Activated CD4-positive, CD25-positive, alpha-beta regulatory T cell (primary cell): Measurements from ENCODE around the gene SLC6A12.
"Not testable (repeated sequence)": the region's sequence is repeated elsewhere in the genome, so short reads cannot be mapped to it uniquely, and the experiment has no call there.

Source experiments
- DNase-seq, 4 experiments: peaks; one replicate each; lab custom pipeline; 2025; lab: John Stamatoyannopoulos, UW

The SLC6A12 gene

GRCh38 chr12:217029-217428, 3.1 kb upstream of the SLC6A12 start:
- not testable (repeated sequence) for DNase-seq

- no peak for DNase-seq
Measured at GRCh38 chr12:215116-215515, 1.2 kb upstream of the SLC6A12 start.

- no peak for DNase-seq
Measured at GRCh38 chr12:213527-213932, 427 bp downstream of the SLC6A12 start.

- DNase-seq, result no peak
Measured at GRCh38 chr12:212715-213526, 1.0 kb downstream of the SLC6A12 start.

- DNase-seq, result no peak
Measured at GRCh38 chr12:212415-212714, 1.6 kb downstream of the SLC6A12 start.

DNA sequence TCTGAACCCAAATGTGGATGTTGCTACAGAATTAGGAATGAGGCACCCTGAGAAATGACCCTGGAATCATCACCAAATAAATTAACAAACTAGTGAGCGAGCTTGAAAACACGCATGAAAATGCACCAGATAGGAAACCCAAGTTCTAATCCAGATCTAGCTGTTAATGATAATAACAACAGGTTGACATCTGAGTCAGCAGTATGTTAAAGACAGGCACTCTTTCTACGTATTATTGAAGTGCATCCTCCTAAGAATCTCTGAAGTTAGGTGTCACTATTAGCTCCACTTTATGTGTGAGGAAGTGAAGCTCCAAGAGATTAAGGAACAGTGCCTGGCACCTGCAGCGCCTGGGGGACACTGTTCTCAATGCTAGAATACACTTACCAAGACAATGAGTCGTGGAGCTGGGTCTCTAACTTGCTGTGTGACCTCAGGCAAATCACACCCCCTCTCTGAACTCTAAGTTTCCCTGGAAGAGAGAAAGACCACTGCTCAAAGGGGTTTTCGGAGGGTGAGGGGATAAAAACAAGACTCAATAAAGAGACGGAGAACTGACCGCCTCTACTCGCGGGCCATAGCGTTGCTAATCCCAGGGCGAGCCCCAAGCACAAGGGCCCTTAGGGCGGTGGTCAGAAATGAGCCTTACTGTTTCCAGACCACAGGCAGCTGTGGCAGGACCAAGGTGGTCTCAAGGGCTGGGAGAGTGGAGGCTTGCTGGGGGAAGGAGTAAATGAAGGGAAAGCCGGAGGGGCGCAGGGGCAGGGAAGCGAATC, 2.1 kb downstream of the SLC6A12 start:
- no peak for DNase-seq

- DNase-seq, result no peak
Measured at GRCh38 chr12:211142-211465, 2.9 kb downstream of the SLC6A12 start.

DNA sequence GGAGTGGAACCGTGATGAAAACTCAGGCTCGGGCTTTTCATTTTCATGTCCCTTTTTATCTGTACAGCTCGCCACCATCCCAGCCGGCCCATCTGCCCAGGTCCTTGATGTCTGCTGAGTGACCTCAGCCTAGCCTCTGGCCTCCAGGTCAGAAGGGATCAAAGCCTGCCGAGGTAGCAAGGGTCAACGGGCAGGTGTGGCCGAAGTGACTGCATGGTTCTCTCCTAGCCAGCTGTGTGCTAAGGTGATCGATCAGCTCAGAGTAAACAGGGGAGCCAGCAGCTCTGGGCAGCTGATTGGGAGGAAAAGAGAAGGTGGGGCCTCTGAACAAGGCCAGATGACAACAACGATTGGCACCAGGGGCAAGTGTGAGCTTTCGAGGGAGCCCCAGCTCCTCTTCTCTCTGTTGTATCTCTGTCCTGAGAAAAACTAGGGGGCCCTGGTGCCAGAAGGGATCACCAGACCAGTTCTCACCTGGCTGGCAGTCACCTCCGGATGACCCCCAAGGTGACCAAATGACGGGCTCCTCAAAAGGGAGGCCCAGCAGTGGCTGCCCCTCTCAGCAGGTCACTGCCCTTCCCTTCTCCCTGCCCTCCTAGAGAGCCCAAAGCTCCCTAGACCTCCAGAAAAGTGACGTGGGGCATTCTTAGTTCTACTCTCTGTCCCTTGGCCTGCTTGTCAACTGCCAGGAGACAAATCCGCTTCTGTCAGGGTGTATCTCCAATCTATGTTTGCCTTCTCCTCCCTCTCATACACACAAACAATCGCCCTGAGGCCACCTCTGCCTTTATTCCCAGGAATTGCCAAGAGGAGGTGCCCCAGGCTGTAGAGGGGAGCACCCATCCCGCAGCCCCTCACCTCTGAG, 3.4 kb downstream of the SLC6A12 start:
- DNase-seq, result no peak

- DNase-seq, result no peak
Measured at GRCh38 chr12:209851-210250, 4.1 kb downstream of the SLC6A12 start.

GRCh38 chr12:209246-209645, 4.7 kb downstream of the SLC6A12 start:
- DNase-seq, result no peak

GRCh38 chr12:208813-209212, 5.1 kb downstream of the SLC6A12 start:
- DNase-seq, result no peak

- DNase-seq, result no peak
Measured at GRCh38 chr12:207804-208203, 6.2 kb downstream of the SLC6A12 start.

DNA sequence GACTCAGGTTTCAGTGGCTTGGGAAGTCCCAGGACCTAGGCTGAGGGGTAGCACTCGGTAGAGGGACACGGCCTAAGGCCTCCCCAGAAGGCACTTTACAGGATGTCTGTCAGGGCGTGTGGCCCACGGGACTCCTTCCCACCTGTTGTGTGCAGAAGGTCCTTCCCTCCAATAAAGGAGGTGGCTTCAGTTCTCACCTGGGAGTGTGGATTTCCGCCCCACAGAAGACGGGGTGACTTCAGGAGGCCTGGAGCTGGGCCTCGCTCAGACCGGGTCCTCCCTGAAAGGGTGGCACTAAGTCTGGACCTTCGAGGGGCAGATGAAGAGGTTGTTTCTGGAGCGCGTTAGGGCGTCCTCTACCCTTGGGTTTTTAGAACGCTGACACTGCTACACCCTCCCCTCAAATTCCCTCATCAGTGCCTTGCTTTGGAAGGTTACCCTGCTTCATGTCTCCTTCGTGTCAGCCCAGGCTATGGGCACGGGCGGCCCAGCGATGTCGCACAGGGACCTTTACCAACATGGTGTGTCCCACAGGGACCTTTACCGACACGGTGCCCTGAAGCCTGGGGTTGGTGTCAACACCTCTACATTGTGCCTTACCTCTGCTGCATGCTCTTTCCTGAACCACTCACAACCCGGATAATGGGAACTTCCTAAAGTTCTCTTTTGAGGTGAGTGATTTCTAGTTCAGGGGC, 7.1 kb downstream of the SLC6A12 start:
- no peak for DNase-seq

GRCh38 chr12:205026-205425, 8.9 kb downstream of the SLC6A12 start:
- no peak for DNase-seq

GRCh38 chr12:204261-204678, 9.7 kb downstream of the SLC6A12 start:
- DNase-seq, result no peak

DNA sequence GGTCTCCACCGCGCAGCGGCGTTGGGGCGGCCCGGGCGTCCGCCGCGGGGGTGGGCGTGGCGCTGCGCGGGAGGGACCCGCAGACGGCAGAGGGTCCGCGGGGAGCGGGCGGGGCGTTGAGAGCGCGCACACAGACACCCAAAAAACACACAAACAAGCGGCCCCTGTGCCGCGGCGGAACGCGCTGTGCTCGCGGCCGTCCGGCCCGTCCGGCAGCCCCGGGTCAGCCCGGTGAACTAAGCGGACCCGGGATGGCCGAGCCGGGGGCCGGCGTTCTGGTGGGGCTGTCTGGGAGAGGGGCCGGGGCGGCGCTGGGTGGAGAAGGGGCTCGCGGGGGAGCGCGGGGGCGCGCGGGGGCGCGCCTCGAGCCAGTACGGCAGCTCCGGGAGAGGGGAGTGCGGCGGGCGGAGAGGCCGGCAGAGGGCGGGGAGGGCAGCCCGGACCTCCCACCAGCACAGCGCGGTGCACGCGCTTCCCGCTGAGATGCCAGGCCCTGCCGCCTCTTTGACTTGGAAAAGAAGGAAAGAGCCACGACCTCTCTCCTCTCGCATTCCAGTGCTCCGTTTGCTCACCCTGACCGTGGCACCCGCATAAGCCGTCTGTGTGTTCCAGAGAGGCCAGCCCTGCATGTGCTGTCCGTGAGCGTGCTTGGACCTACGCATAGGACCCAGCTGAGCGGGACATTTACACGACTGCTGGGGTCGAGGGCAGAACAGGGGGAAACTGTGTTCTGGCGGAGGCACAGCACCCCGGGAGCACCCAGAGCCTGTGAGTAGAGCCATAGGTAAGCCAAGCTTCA, 10.3 kb downstream of the SLC6A12 start:
- DNase-seq, result no peak

DNA sequence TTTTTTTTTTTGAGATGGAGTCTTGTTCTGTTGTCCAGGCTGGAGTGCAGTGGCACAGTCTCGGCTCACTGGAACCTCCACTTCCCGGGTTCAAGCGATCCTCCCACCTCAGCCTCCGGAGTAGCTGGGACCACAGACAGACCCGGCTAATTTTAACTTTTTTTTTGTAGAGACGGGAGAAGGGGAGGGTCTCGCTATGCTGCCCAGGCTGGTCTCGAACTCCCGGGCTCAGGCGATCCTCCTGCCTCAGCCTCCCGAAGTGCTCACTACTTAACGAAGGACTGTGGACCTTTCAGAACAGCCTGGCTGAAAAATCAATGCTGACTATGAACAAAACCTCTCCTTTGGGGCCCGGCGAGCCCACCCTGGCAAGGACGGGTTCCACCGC, 10.9 kb downstream of the SLC6A12 start:
- no peak for DNase-seq

DNA sequence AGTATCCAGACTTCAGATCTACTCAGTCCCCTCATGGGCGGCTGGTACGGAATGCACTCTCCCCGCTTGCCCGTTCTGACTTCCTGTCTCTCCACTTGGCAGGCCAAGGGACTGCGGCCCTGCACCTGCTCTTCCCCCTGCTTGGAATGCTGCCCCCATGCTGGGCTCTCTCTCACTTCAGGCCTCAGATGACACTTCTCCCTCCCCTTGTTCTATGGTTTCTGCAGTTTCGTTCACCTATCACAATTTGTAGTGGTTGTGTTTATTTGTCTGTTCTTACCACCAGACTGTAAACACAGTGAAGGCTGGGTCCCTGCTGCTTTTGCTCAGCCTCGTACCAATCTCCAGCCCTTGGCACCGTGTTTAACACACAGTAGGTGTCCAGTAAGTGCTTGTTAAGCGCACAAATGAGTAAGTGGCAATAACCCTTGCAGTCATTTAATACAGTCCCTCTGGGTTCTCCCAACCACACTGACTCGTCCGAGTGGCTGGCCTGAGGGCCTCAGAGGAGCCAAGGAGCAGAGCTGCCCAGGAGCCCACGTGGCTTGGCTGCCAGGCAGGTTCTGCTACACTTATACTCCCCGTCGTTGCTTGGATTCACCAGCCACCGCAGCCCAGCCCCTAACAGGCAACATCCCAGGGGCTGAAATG, 11.8 kb downstream of the SLC6A12 start:
- no peak for DNase-seq

DNA sequence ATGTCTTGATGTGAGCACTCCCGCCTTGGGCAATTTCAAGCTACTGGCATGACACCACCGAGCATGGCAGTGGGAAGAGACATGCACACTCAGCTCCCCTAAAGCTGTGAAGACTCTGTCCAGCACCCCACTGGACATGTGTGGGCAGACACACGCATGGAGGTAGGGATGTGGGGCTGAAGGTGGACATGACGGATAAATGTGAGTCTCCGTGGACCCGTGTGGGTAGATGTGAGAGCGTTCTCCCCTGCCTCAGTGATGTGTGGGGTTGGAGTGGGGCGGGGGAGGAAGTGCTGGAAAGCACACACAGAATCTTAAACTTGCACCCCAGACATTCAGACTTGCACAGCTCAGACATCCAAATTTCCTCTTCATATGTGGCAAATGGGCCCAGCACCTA, 12.6 kb downstream of the SLC6A12 start:
- no peak for DNase-seq

DNA sequence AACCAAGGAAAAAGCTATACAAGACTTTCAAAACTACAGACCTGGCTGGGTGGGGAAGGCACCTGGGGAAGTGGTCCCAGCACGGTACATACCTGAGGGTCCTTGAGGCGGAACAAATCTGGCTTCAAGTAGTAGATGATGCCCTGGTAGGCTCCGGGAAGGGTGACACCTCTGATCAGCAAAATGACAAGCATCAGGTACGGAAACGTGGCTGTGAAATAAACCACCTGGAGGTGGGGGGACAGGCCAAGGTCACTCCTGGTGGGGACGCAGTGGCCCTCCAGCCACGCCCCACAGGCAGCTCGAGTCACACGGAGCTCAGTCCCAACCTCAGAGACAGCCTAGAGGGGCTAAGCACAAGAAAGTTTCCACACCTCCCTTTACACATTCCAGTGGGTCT, 15.3 kb downstream of the SLC6A12 start:
- DNase-seq, result no peak
